H9 (cell line): Measurements from ENCODE around the gene BIK. TPM values are rescaled to one million over a fixed set of nuclear protein-coding genes. Genes with fewer than 3 reads are reported as not detected.

Experiments used
- DNase-seq: peaks from one replicate; pipeline ENCODE4 v3.0.0-alpha.2; 2017
- H2AFZ ChIP-seq: one replicate; pipeline ENCODE4 v1.6.1; 2013; ENCODE audit warnings: mild to moderate bottlenecking, low read length, control low read depth, moderate library complexity
- H2AK5ac ChIP-seq: 2 replicates; pipeline ENCODE4 v1.6.1; 2013; ENCODE audit warnings: low read length, control low read depth, mixed read lengths; ENCODE audit not compliant: insufficient read length
- H2BK120ac ChIP-seq: one replicate; pipeline ENCODE4 v1.6.1; 2013; ENCODE audit warnings: low read depth, mild to moderate bottlenecking, low read length, control low read depth, inconsistent platforms; ENCODE audit not compliant: poor library complexity, severe bottlenecking
- H2BK12ac ChIP-seq: 2 replicates; pipeline ENCODE4 v1.6.1; 2013; ENCODE audit warnings: low read length, control low read depth, mixed read lengths, low read depth; ENCODE audit not compliant: insufficient read length
- H2BK15ac ChIP-seq: 2 replicates; pipeline ENCODE4 v1.6.1; 2013; ENCODE audit warnings: low read depth, low read length, control low read depth
- H2BK20ac ChIP-seq: one replicate; pipeline ENCODE4 v1.6.1; 2013; ENCODE audit warnings: low read depth, mild to moderate bottlenecking, low read length, control low read depth, inconsistent platforms; ENCODE audit not compliant: poor library complexity, severe bottlenecking
- H2BK5ac ChIP-seq: 2 replicates; pipeline ENCODE4 v1.6.1; 2013; ENCODE audit warnings: low read length, control low read depth, mixed read lengths; ENCODE audit not compliant: insufficient read length
- H3K14ac ChIP-seq: 2 replicates; pipeline ENCODE4 v1.6.1; 2013; ENCODE audit warnings: low read length, control low read depth; ENCODE audit not compliant: insufficient read depth
- H3K18ac ChIP-seq: 2 replicates; pipeline ENCODE4 v1.6.1; 2013; ENCODE audit warnings: low read depth, mild to moderate bottlenecking, mixed read lengths, low read length, control low read depth; ENCODE audit not compliant: insufficient read length
- H3K23ac ChIP-seq: 2 replicates; pipeline ENCODE4 v1.6.1; 2013; ENCODE audit warnings: low read length, control low read depth, mixed read lengths, low read depth; ENCODE audit not compliant: insufficient read length
- H3K23me2 ChIP-seq: 2 replicates; pipeline ENCODE4 v1.6.1; 2013; ENCODE audit warnings: low read depth, mild to moderate bottlenecking, mixed read lengths, low read length, control low read depth; ENCODE audit not compliant: insufficient read length, poor library complexity, severe bottlenecking
- H3K27ac ChIP-seq: 2 replicates; pipeline ENCODE4 v1.5.1; 2013; ENCODE audit warnings: low read length, control low read depth, mixed read lengths, low read depth; ENCODE audit not compliant: insufficient read length
- H3K27me3 ChIP-seq: 2 replicates; pipeline ENCODE4 v1.6.1; 2013; ENCODE audit warnings: low read length, control low read depth, inconsistent platforms; ENCODE audit not compliant: insufficient read depth
- H3K4ac ChIP-seq: 2 replicates; pipeline ENCODE4 v1.6.1; 2013; ENCODE audit warnings: low read depth, mild to moderate bottlenecking, control low read depth, inconsistent platforms, low read length, moderate library complexity
- H3K4me1 ChIP-seq: 2 replicates; pipeline ENCODE4 v1.6.1; 2013; ENCODE audit warnings: low read length, control low read depth, inconsistent platforms; ENCODE audit not compliant: insufficient read depth
- H3K4me2 ChIP-seq: 2 replicates; pipeline ENCODE4 v1.6.1; 2013; ENCODE audit warnings: low read length, control low read depth, mixed read lengths; ENCODE audit not compliant: insufficient read length, insufficient read depth
- H3K56ac ChIP-seq: 2 replicates; pipeline ENCODE4 v1.6.1; 2013; ENCODE audit warnings: low read depth, mild to moderate bottlenecking, mixed read lengths, low read length, control low read depth; ENCODE audit not compliant: insufficient read length
- H3K79me1 ChIP-seq: 2 replicates; pipeline ENCODE4 v1.6.1; 2013; ENCODE audit warnings: low read depth, mild to moderate bottlenecking, moderate library complexity, low read length, control low read depth, inconsistent platforms; ENCODE audit not compliant: insufficient read depth, poor library complexity, severe bottlenecking
- H3K79me2 ChIP-seq: 2 replicates; pipeline ENCODE4 v1.6.1; 2013; ENCODE audit warnings: low read length, control low read depth, inconsistent platforms; ENCODE audit not compliant: insufficient read depth
- H3K9ac ChIP-seq: 2 replicates; pipeline ENCODE4 v1.6.1; 2013; ENCODE audit warnings: low read length, control low read depth, mixed read lengths; ENCODE audit not compliant: insufficient read length; ENCODE audit errors: extremely low read depth
- H3K9me3 ChIP-seq: one replicate; pipeline ENCODE4 v1.6.1; 2013; ENCODE audit warnings: low read depth, low read length, inconsistent platforms; ENCODE audit not compliant: control insufficient read depth
- H3T11ph ChIP-seq: one replicate; pipeline ENCODE4 v1.6.1; 2013; ENCODE audit warnings: mild to moderate bottlenecking, low read length, control low read depth, inconsistent platforms
- H4K20me1 ChIP-seq: one replicate; pipeline ENCODE4 v1.6.1; 2013; ENCODE audit not compliant: control insufficient read depth, insufficient read length, insufficient read depth
- H4K5ac ChIP-seq: 2 replicates; pipeline ENCODE4 v1.6.1; 2013; ENCODE audit warnings: low read depth, mild to moderate bottlenecking, mixed read lengths, low read length, control low read depth; ENCODE audit not compliant: insufficient read length
- H4K8ac ChIP-seq: replicated peaks from 2 replicates; pipeline ENCODE4 v1.6.1; 2013; ENCODE audit warnings: low read length, control low read depth, mixed read lengths, low read depth; ENCODE audit not compliant: insufficient read length
- H4K91ac ChIP-seq: 2 replicates; pipeline ENCODE4 v1.6.1; 2013; ENCODE audit warnings: low read depth, mild to moderate bottlenecking, moderate library complexity, mixed read lengths, low read length, control low read depth; ENCODE audit not compliant: insufficient read length
- H3K27ac Mint-ChIP-seq, 3 experiments: 2 replicates in 2 of 3; 3 replicates in 1 of 3; pipeline ENCODE4 v1.8.0; 2020 to 2021; ENCODE audit warnings: mixed read lengths in 3 of 3, mild to moderate bottlenecking in 1 of 3, moderate library complexity in 1 of 3
- H3K27me3 Mint-ChIP-seq: 2 replicates; pipeline ENCODE4 v1.8.0; 2021; ENCODE audit warnings: low read depth, mild to moderate bottlenecking, moderate library complexity, mixed read lengths
- H3K36me3 Mint-ChIP-seq, 3 experiments: 2 replicates in 2 of 3; 3 replicates in 1 of 3; pipeline ENCODE4 v1.8.0; 2020 to 2021; ENCODE audit warnings: low read depth in 3 of 3, mixed read lengths in 3 of 3; ENCODE audit not compliant: insufficient read depth in 1 of 3
- H3K4me1 Mint-ChIP-seq, 2 experiments: 2 replicates each; pipeline ENCODE4 v1.8.0; 2020; ENCODE audit warnings: mixed read lengths in 2 of 2
- H3K4me3 Mint-ChIP-seq, 2 experiments: 2 replicates in 1 of 2; 3 replicates in 1 of 2; pipeline ENCODE4 v1.8.0; 2020 to 2021; ENCODE audit warnings: mild to moderate bottlenecking in 2 of 2, mixed read lengths in 2 of 2, moderate library complexity in 1 of 2
- H3K9me3 Mint-ChIP-seq, 2 experiments: 2 replicates in 1 of 2; 3 replicates in 1 of 2; pipeline ENCODE4 v1.8.0; 2020; ENCODE audit warnings: mild to moderate bottlenecking in 2 of 2, mixed read lengths in 2 of 2, moderate library complexity in 1 of 2
- CTCF ChIP-seq: fragments of 200-600 bp; sonication (generic); conservative IDR thresholded peaks from 3 replicates; pipeline ENCODE4 v1.8.0; 2021; ENCODE audit warnings: antibody characterized with exemption, mild to moderate bottlenecking
- WGBS: extraction: QIAGEN DNeasy Blood & Tissue Kit; methylation state at CpG from one replicate; pipeline ENCODE4 v1.1.7; 2013; ENCODE audit warnings: missing lambda C conversion rate, low lambda C conversion rate, mixed read lengths; ENCODE audit not compliant: insufficient read length; ENCODE audit errors: extremely low coverage; 5-methylcytosine and 5-hydroxymethylcytosine counted together
- total RNA-seq: library from RNA; stranded (reverse); gene quantifications from 2 replicates; pipeline ENCODE4 v1.2.1, GENCODE V29; 2021

Gene BIK
- total RNA-seq, 1 experiment from 2014 or later = 8.3 TPM

DNA sequence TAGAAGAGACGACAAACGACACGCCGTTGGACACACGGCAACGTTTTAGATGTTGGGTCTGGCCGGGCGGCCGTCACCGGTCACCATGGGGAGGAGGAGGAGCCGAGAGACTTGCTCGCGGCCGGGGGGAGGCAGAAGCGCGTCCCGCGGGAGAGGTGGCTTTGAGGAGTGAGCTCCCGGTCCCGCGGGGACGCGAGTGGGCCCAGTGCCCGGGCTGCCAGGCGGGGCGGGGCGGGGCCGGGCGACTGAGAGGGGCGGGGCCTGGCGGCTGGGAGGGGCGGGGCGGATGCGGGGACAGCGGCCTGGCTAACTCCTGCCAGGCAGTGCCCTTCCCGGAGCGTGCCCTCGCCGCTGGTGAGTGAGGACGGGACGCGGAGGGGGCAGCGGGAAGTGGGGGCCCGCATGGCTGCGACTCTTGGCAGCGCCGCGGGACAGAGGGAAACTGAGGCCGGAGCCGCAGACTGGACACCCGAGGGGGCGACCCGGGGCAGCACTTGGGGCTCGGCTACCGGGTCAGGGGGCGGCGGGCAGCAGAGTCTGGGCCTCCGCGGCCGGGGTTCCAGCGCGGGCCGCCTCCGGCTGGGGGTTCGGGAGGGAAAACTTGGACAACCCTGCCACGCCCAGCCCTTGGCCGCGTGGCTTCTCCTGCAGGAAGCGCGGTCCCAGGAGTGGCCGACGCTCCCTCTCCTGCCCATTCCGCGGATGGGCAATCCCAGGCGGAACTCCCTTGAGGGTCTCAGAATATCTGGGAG is 40.9 kb downstream of the BIK start, which contains the start of gene TSPO:
TSPO (plus strand) TSS at position 309 of the 752 bp plus-strand sequence. CDS start 7,680 bp downstream, outside the sequence.
- H2BK120ac ChIP-seq = no peak within 1 kb of the TSS
- H4K91ac ChIP-seq = no peak within 1 kb of the TSS
- no CpG with 5 or more reads among the region's 75 CpGs for whole genome bisulfite sequencing
- no peak within 1 kb of the TSS for H3K9ac ChIP-seq
- no peak within 1 kb of the TSS for H4K8ac ChIP-seq
- H3K4me1 ChIP-seq = no peaks in the 10 kb centered on the region; the same call in 1 of the 2 replicates
- H3K9me3 Mint-ChIP-seq = no peaks in the 10 kb centered on the region
- H2AFZ ChIP-seq = no peak within 1 kb of the TSS
- no peak within 1 kb of the TSS for H2BK20ac ChIP-seq
- no peak within 1 kb of the TSS for H2BK12ac ChIP-seq
- H3K27ac ChIP-seq = no peak within 1 kb of the TSS
- H3K4ac ChIP-seq = no peak within 1 kb of the TSS
- no peak within 1 kb of the TSS for H2AK5ac ChIP-seq
- H3K23ac ChIP-seq = no peak within 1 kb of the TSS
- no peaks in the 10 kb centered on the region for H3K36me3 Mint-ChIP-seq
- DNase-seq = peak; percentile 60
- H3K23me2 ChIP-seq = no peaks in the 10 kb centered on the region
- H4K20me1 ChIP-seq = no peaks in the 10 kb centered on the region
- no peak within 1 kb of the TSS for H3K18ac ChIP-seq
- H3K14ac ChIP-seq = peak within 1 kb of the TSS; percentile 10; the same call in 1 of the 2 replicates
- TF ChIP-seq CTCF = no peak
- peaks cover 3 to 19% of the 10 kb centered on the region in 2 experiments for H3K4me1 Mint-ChIP-seq
- no peaks in the 10 kb centered on the region; the same call in 1 of the 2 replicates for H3K27me3 ChIP-seq
- H3K27me3 Mint-ChIP-seq = peaks cover 22% of the 10 kb centered on the region
- H3K56ac ChIP-seq = no peak within 1 kb of the TSS
- no peaks in the 10 kb centered on the region for H3K79me2 ChIP-seq
- H3K79me1 ChIP-seq = no peaks in the 10 kb centered on the region
- no peaks in the 10 kb centered on the region for H3K9me3 ChIP-seq
- no peak within 1 kb of the TSS for H2BK5ac ChIP-seq
- no peak within 1 kb of the TSS; a peak in 1 of 7 replicates for H3K27ac Mint-ChIP-seq
- peak within 1 kb of the TSS; percentile 50 for H3K4me2 ChIP-seq
- no peak within 1 kb of the TSS for H3T11ph ChIP-seq
- peak within 1 kb of the TSS; percentile 68 to 87 for H3K4me3 Mint-ChIP-seq
- H2BK15ac ChIP-seq = no peak within 1 kb of the TSS
- no peak within 1 kb of the TSS for H4K5ac ChIP-seq
